CD4-positive, alpha-beta T cell treated with Interleukin-15 for 4 hours (primary cell): ENCODE results near the gene SLC2A13.
"Not testable (repeated sequence)": the region's sequence is repeated elsewhere in the genome, so short reads cannot be mapped to it uniquely, and the experiment has no call there.

Source experiments
- DNase-seq: peaks from one replicate; pipeline ENCODE4 v3.0.0-alpha.2; 2020; ENCODE audit warnings: low spot score

SLC2A13 gene

DNA sequence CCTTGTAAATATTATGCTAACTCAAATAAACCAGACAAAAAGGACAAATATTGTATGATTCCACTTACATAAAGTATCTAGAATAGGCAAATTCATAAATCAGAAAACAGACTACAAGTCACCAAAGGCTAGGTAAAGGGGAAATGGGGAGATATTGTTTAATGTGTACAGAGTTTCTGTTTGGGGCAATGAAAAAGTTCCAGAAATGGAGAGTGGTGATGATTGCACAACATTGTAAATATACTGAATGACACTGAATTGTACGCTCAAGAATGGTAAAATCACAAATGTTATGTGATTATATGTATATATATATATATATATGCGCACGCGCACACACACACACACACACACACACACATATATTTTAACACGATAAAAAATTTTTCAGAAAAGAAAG, 182.5 kb downstream of the SLC2A13 start:
- no peak for DNase-seq

DNA sequence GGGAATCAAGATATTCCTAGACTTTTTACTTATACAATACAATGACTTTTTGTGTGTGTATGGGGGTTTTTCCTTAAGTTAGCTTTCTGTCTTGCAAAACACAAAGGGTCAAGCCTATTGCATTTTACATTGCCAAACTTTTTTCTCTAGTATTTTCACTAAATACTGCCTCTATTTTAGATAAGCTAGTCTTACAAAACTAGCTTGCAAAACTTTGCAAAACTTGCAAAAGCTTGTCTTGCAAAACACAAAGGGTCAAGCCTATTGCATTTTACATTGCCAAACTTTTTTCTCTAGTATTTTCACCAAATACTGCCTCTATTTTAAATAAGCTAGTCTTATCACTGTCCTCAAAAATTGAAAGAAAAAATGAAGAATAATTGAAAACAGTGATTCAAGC, 183.3 kb downstream of the SLC2A13 start:
- not testable (repeated sequence) for DNase-seq

- no peak for DNase-seq
Measured at GRCh38 chr12:39920647-39921046, 185.2 kb downstream of the SLC2A13 start.

DNA sequence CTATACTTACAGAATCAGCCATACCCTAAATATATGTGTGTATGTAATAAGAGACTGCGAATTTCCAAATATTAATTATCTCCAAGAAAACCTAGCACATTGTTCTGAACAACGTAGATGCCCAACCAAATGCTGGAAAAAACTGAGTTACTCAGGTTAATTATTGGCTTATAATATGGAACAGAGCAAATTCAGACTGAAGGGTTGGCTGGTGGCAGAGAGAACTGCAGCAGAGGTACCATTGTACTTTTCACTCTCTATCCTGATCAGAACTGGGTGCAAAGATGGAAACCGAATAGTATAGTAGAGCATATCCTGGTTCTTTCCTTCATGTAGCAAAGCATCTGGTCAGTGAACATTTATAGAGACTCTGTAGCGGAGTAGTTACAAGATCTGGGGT, 185.7 kb downstream of the SLC2A13 start:
- no peak for DNase-seq

- DNase-seq = no peak
Measured at GRCh38 chr12:39919790-39920189, 186.1 kb downstream of the SLC2A13 start.

DNA sequence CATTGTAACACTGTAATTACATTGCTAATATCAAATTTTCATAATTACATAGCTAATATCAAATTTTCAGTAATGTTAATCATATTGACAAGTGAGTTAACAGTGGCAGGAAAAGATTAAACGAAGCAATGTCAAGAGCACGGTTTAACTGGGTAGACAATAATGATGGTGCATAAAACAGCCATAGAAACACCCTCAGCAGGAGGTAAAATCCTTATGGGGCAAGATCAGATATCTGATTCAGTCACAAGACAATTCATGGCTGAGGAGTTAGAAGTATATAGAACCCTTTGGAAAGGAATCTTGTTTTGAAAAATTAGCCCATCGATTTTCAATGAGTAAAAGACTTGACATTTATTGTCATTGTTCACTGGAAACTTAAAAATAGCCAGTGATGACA, 190.6 kb downstream of the SLC2A13 start:
- DNase-seq = no peak

- no peak for DNase-seq
Measured at GRCh38 chr12:39912211-39912980, 193.5 kb downstream of the SLC2A13 start.

DNA sequence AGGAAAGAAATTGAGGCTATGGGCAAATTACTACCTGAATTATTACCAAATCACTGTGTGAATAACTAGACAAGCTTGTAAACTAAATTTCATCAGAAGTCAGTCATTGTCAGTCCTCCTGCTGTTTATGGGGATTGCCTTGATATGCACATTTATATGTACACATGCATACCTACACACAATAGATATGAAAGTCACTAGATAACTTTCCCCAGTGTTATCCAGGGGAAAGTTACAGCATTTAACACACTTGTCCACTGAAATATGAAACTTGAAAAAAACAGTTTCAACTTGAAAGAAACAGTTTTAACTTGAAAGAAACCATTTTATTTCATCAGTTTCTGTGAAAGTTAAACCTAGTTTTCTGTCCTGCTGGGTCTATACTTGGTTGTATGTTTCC, 199.6 kb downstream of the SLC2A13 start:
- no peak for DNase-seq

DNA sequence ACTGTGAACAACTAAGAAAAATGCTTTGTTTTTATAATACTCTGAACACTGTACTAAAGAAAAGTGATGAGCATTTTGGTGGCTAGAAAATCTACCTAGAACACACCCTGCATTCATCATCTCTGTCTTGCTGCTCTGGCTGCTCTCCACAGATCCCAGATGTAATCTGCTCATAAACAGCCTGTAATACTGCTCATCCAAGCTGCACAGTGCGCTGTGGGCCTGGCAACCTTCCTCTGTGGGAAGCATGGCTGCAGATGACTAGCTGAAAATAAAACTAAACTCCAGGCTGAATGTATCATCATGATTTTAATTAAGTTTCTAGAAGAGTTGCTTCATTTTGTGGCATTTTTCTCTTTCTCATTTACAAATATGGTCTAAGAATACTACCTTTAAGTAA, 200.7 kb downstream of the SLC2A13 start:
- no peak for DNase-seq

DNA sequence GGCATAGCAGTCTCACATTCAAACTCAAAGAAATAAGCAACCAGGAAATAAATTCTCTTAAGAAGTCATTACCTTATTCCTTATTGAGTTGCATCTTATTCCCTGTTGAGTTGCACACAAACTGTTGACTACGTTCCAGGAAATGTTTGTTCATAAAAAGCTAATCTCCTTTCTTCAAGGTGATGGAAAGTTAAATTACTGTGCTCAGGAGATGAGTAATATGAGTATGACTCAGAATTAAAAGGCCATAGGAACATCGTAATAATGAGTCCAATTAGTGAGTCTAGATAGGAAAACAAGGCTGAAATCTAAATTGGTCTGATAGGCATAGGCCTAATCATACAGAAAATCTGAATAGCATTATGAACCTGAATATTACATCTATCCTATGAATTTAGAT, 203.1 kb downstream of the SLC2A13 start:
- no peak for DNase-seq

GRCh38 chr12:39897315-39897714, 208.6 kb downstream of the SLC2A13 start:
- no peak for DNase-seq

- not testable (repeated sequence) for DNase-seq
Measured at GRCh38 chr12:39893388-39893787, 212.5 kb downstream of the SLC2A13 start.

DNA sequence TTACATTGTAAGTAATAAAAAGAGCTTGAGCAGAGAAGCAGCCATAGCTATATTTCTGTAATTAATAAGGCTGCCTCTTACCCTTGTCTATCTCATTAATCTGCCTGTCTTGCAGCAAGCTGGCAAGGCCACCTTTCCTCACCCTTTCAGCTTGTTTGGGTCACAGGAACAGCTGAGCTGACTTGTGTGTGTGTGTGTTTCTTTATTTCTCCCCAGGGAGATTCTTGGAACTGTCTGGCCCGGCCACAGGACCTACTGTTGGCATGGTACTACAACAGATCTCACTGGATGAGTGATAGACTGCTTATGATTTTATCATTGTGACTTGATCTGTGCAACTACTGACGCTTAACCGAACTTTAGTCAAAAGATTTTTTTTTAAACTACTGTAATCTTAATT, 213.7 kb downstream of the SLC2A13 start:
- no peak for DNase-seq

DNA sequence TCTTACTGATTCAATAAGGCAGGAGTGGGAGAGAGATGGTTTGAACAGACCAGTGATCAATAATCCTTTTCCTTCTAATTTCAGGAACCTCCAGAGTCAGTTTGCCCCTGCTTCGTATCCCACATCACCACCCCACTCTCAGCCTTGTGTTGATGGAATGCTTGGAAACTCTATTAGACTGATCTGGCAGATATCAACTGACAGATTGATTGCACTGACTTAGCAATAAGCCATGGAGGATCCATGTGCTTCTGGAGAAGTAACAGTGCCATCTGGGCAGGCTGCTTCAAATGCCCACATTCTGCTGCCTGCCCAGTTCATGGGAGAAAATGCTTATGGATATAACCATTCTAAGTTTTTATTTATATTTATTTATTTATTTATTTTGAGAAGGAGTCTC, 218.0 kb downstream of the SLC2A13 start:
- DNase-seq = no peak

- no peak for DNase-seq
Measured at GRCh38 chr12:39886106-39886505, 219.8 kb downstream of the SLC2A13 start.

GRCh38 chr12:39884616-39885125, 221.2 kb downstream of the SLC2A13 start:
- no peak for DNase-seq

- no peak for DNase-seq
Measured at GRCh38 chr12:39883411-39883810, 222.5 kb downstream of the SLC2A13 start.

- DNase-seq = no peak
Measured at GRCh38 chr12:39878753-39879152, 227.1 kb downstream of the SLC2A13 start.

- DNase-seq = no peak
Measured at GRCh38 chr12:39875721-39876120, 230.2 kb downstream of the SLC2A13 start.

- DNase-seq = no peak
Measured at GRCh38 chr12:39874785-39875184, 231.1 kb downstream of the SLC2A13 start.

- no peak for DNase-seq
Measured at GRCh38 chr12:39873065-39873464, 232.8 kb downstream of the SLC2A13 start.

- no peak for DNase-seq
Measured at GRCh38 chr12:39872425-39872824, 233.5 kb downstream of the SLC2A13 start.

DNA sequence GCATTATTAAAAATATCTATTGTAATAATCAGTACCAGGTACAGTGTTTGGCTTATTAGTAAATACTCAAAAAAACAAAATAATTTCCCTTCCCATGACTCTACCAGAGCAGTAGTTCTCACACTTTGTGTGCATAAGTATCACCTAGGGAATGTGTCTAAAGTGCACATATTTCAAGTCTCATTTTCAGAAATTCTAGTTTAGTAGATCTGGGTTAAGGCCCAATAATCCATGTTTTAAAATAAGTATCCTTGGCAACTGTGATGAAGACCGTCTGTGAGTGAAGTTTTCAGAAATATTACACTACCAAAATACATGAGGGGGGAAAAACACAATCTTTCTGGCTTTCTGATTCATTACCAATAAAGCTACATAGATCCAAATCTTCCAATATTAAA, 237.6 kb downstream of the SLC2A13 start:
- DNase-seq = no peak
